GM23248 (cell line): ENCODE results near the gene CWC27. TPM values are rescaled to one million over a fixed set of nuclear protein-coding genes. Genes with fewer than 3 reads are reported as not detected.

Experiments
- DNase-seq: peaks from one replicate; pipeline ENCODE4 v3.0.0-alpha.2; 2015
- H2AFZ ChIP-seq: fragments of 200-600 bp; sonication (generic); 2 replicates; pipeline ENCODE4 v1.6.1; 2016; ENCODE audit warnings: antibody characterized with exemption
- H3F3A ChIP-seq: fragments of 200-600 bp; sonication (generic); 2 replicates; pipeline ENCODE4 v1.6.1; 2016; ENCODE audit warnings: mild to moderate bottlenecking, antibody characterized with exemption, mixed run types; ENCODE audit not compliant: insufficient read depth
- H3K27ac ChIP-seq: fragments of 200-600 bp; sonication (generic); 2 replicates; pipeline ENCODE4 v1.5.1; 2016; ENCODE audit warnings: mild to moderate bottlenecking
- H3K27me3 ChIP-seq: fragments of 200-600 bp; sonication (generic); replicated peaks from 2 replicates; pipeline ENCODE4 v1.6.1; 2016; ENCODE audit warnings: mild to moderate bottlenecking; ENCODE audit not compliant: insufficient read depth
- H3K36me3 ChIP-seq: fragments of 200-600 bp; sonication (generic); 2 replicates; pipeline ENCODE4 v1.6.1; 2016; ENCODE audit warnings: low read depth, mild to moderate bottlenecking
- H3K4me1 ChIP-seq: fragments of 200-600 bp; sonication (generic); 2 replicates; pipeline ENCODE4 v1.6.1; 2016; ENCODE audit warnings: mild to moderate bottlenecking; ENCODE audit not compliant: insufficient read depth
- H3K4me2 ChIP-seq: fragments of 200-600 bp; sonication (generic); one replicate; pipeline ENCODE4 v1.6.1; 2016; ENCODE audit warnings: mild to moderate bottlenecking; ENCODE audit not compliant: unreplicated experiment
- H3K4me3 ChIP-seq: fragments of 200-600 bp; sonication (generic); 2 replicates; pipeline ENCODE4 v1.5.1; 2016; ENCODE audit warnings: mild to moderate bottlenecking
- H3K79me2 ChIP-seq: fragments of 200-600 bp; sonication (generic); 2 replicates; pipeline ENCODE4 v1.6.1; 2016; ENCODE audit warnings: mild to moderate bottlenecking; ENCODE audit not compliant: insufficient read depth
- H3K9ac ChIP-seq: fragments of 200-600 bp; sonication (generic); 2 replicates; pipeline ENCODE4 v1.6.1; 2016; ENCODE audit warnings: mild to moderate bottlenecking
- H3K9me2 ChIP-seq: fragments of 200-600 bp; sonication (generic); 2 replicates; pipeline ENCODE4 v1.6.1; 2016; ENCODE audit warnings: mixed run types, mild to moderate bottlenecking, moderate library complexity; ENCODE audit not compliant: insufficient read depth
- H3K9me3 ChIP-seq: fragments of 200-600 bp; sonication (generic); one replicate; pipeline ENCODE4 v1.6.1; 2017; ENCODE audit warnings: low read depth
- H4K20me1 ChIP-seq: fragments of 200-600 bp; sonication (generic); 2 replicates; pipeline ENCODE4 v1.6.0; 2016; ENCODE audit not compliant: insufficient read depth
- EZH2 ChIP-seq: fragments of 200-600 bp; sonication (generic); IDR thresholded peaks from 2 replicates; pipeline ENCODE4 v1.6.1; 2018; ENCODE audit warnings: antibody characterized with exemption, mild to moderate bottlenecking; ENCODE audit not compliant: insufficient read depth, poor library complexity, severe bottlenecking
- EZH2phosphoT487 ChIP-seq: fragments of 200-600 bp; sonication (generic); IDR thresholded peaks from 2 replicates; pipeline ENCODE4 v1.6.1; 2018; ENCODE audit warnings: antibody characterized with exemption, moderate library complexity, mild to moderate bottlenecking, low read depth; ENCODE audit not compliant: insufficient read depth
- WGBS, 2 experiments: methylation state at CpG; one replicate each; pipeline ENCODE4 v1.1.6; 2015 to 2017; ENCODE audit warnings: low lambda C conversion rate in 2 of 2, low coverage in 1 of 2; ENCODE audit errors: missing lambda C conversion rate in 2 of 2; 5-methylcytosine and 5-hydroxymethylcytosine counted together
- in situ Hi-C: fragments of 300-500 bp; cut with MboI; formaldehyde crosslinking; loops from 2 replicates; pipeline ENCODE4 v1.15.0; 2020
- polyA plus RNA-seq: library from polyadenylated mRNA; unstranded; fragments of >200 nt; fragmentation: Nextera tagmentation; extraction: Ambion mirVana; gene quantifications from 2 replicates; pipeline ENCODE4 v1.2.1, GENCODE V29; 2016
- total RNA-seq: library from RNA; depleted of rRNA; stranded (reverse); fragments of >200 nt; shearing (Covaris generic); gene quantifications from 2 replicates; pipeline ENCODE4 v1.2.3, GENCODE V29; 2014

CWC27 gene
- total and polyA plus RNA-seq, 2 experiments from 2014 or later: 22.7 to 30.5 TPM

- 67 to 72% methylated on average over 6 of the region's 6 CpGs for WGBS, 2 experiments
- in situ Hi-C loops: no loop called here
- H3K9me2 ChIP-seq: no peaks in the 10 kb centered on the region
- H3K9me3 ChIP-seq: no peaks in the 10 kb centered on the region
- no peaks in the 10 kb centered on the region for H3K36me3 ChIP-seq
- H3K4me2 ChIP-seq: no peak overlapping the region
- peaks cover 26% of the 10 kb centered on the region for H3F3A ChIP-seq
- TF ChIP-seq EZH2phosphoT487 (no peak), EZH2 (no peak)
- H3K9ac ChIP-seq: peak overlapping the region; percentile 12; the same call in 1 of the 2 replicates
- no peaks in the 10 kb centered on the region for H3K27me3 ChIP-seq
- H4K20me1 ChIP-seq: no peaks in the 10 kb centered on the region
- peak overlapping the region; percentile 54 for H2AFZ ChIP-seq
- peak overlapping the region; percentile 66 for H3K27ac ChIP-seq
- peak; percentile 58 for DNase-seq
- H3K4me3 ChIP-seq: no peak overlapping the region
- H3K4me1 ChIP-seq: peaks cover 34% of the 10 kb centered on the region
- H3K79me2 ChIP-seq: no peaks in the 10 kb centered on the region
Observed at GRCh38 chr5:65059681-65060598, 291.2 kb downstream of the CWC27 start.

- no peak overlapping the region for H3K4me3 ChIP-seq
- H3K9me3 ChIP-seq: no peaks in the 10 kb centered on the region
- no peaks in the 10 kb centered on the region for H4K20me1 ChIP-seq
- no peak overlapping the region for H3K9ac ChIP-seq
- H3K9me2 ChIP-seq: no peaks in the 10 kb centered on the region
- no peaks in the 10 kb centered on the region for H3K79me2 ChIP-seq
- in situ Hi-C loops: no loop called here
- DNase-seq: no peak
- TF ChIP-seq EZH2phosphoT487: no peak
- no peak for TF ChIP-seq EZH2
- peaks cover 40% of the 10 kb centered on the region for H3K4me1 ChIP-seq
- H3K36me3 ChIP-seq: no peaks in the 10 kb centered on the region
- H3K4me2 ChIP-seq: no peak overlapping the region
- peak overlapping the region; percentile 94; the same call in 1 of the 2 replicates for H3K27ac ChIP-seq
- H2AFZ ChIP-seq: peak overlapping the region; percentile 54; the same call in 1 of the 2 replicates
- H3K27me3 ChIP-seq: no peaks in the 10 kb centered on the region
- peaks cover 26% of the 10 kb centered on the region for H3F3A ChIP-seq
- 69 to 70% methylated on average over 9 of the region's 9 CpGs for WGBS, 2 experiments
Observed at GRCh38 chr5:65061250-65061973, 292.7 kb downstream of the CWC27 start.

- H3K9ac ChIP-seq: peak overlapping the region; percentile 56
- no peaks in the 10 kb centered on the region for H3K9me2 ChIP-seq
- in situ Hi-C loops: no loop called here
- H3K79me2 ChIP-seq: no peaks in the 10 kb centered on the region
- no peak for TF ChIP-seq EZH2
- TF ChIP-seq EZH2phosphoT487: no peak
- no peak overlapping the region for H2AFZ ChIP-seq
- no peaks in the 10 kb centered on the region for H3K36me3 ChIP-seq
- H3K27me3 ChIP-seq: no peaks in the 10 kb centered on the region
- peaks cover 30% of the 10 kb centered on the region for H3F3A ChIP-seq
- no peaks in the 10 kb centered on the region for H4K20me1 ChIP-seq
- no peak for DNase-seq
- H3K4me3 ChIP-seq: no peak overlapping the region
- peak overlapping the region; percentile 60 for H3K4me2 ChIP-seq
- no peaks in the 10 kb centered on the region for H3K9me3 ChIP-seq
- H3K27ac ChIP-seq: peak overlapping the region; percentile 94
- peaks cover 46% of the 10 kb centered on the region for H3K4me1 ChIP-seq
- WGBS, 2 experiments: 71 to 88% methylated on average over 1 of the region's 1 CpG
Observed at GRCh38 chr5:65061974-65062353, 293.2 kb downstream of the CWC27 start.

- peak overlapping the region; percentile 60 for H3K4me2 ChIP-seq
- H3K9me3 ChIP-seq: no peaks in the 10 kb centered on the region
- in situ Hi-C loops: no loop called here
Observed at GRCh38 chr5:65062469-65063083, 293.8 kb downstream of the CWC27 start.

More at GRCh38 chr5:65062469-65063083, 293.8 kb downstream of the CWC27 start:
- Histone ChIP-seq H3K27me3 (no peaks in the 10 kb centered on the region), H3K4me3 (0 out of 2 replicates have a peak overlapping the region, but pooled peaks have one; percentile 21), H3K36me3 (no peaks in the 10 kb centered on the region), H3F3A (peaks cover 30% of the 10 kb centered on the region), H3K9me2 (no peaks in the 10 kb centered on the region), H3K27ac (peak overlapping the region; percentile 94), H3K9ac (peak overlapping the region; percentile 68), H2AFZ (peak overlapping the region; percentile 76), H3K79me2 (no peaks in the 10 kb centered on the region), H3K4me1 (peaks cover 46% of the 10 kb centered on the region), H4K20me1 (no peaks in the 10 kb centered on the region)
- TF ChIP-seq EZH2phosphoT487 (no peak), EZH2 (no peak)
- peak; percentile 99 for DNase-seq
- whole genome bisulfite sequencing, 2 experiments: 2 to 4% methylated on average over 6 of the region's 6 CpGs
